Fibroblast of the aortic adventitia (primary cell): ENCODE results near the gene TMPRSS13. TPM values are rescaled to one million over a fixed set of nuclear protein-coding genes. Genes with fewer than 3 reads are reported as not detected.

ENCODE experiments used
- DNase-seq: peaks from one replicate; pipeline ENCODE4 v3.0.0-alpha.2; 2010; ENCODE audit warnings: low read depth
- H3K4me3 ChIP-seq: 2 replicates; pipeline ENCODE4 v1.5.1; 2011; ENCODE audit warnings: low read depth, mild to moderate bottlenecking, control low read depth, low read length, moderate library complexity
- CTCF ChIP-seq: IDR thresholded peaks from 2 replicates; pipeline ENCODE4 v1.5.1; 2011; ENCODE audit warnings: mild to moderate bottlenecking, low read length, control low read depth, inconsistent platforms; ENCODE audit not compliant: insufficient read depth
- total RNA-seq: library from RNA; depleted of rRNA; stranded (reverse); fragments of >200 nt; gene quantifications from 2 replicates; pipeline ENCODE4 v1.2.3, GENCODE V29; 2012; ENCODE audit warnings: low replicate concordance

TMPRSS13 gene
- total RNA-seq, 1 donor = not detected

GRCh38 chr11:117944554-117944953, 15.4 kb upstream of the TMPRSS13 start:
- no peak for TF ChIP-seq CTCF
- H3K4me3 ChIP-seq = no peak overlapping the region
- DNase-seq = no peak

GRCh38 chr11:117941976-117942654, 12.9 kb upstream of the TMPRSS13 start:
- TF ChIP-seq CTCF = no peak
- H3K4me3 ChIP-seq = no peak overlapping the region
- no peak for DNase-seq

DNA sequence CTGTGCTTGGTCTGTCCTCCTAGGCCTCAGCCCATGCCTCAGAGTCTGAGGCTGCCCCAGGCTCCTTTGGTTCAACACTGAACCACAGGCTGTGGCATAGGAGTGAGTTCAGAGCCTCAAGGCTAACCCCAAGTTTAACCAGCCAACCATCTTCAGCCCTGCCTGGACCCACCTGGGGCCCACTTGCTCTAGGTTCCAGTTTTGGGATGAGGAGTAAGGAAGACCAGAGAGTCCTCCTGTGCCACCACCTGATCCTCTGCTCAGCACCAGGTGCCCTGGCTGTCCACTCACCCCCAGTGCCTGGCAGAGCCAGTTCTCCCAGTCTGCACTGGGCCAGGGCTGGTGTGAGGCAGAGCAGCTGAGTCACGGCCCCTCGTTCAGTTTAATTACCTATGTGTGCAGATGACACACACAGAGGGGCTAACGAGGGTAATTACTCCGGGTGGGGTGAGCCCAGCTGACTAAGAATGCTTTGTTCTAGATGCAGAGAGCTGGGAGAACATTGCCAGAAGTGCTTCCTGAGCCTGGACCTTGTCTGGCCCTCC, 12.0 kb upstream of the TMPRSS13 start:
- no peak for DNase-seq
- TF ChIP-seq CTCF = no peak
- no peak overlapping the region for H3K4me3 ChIP-seq

DNA sequence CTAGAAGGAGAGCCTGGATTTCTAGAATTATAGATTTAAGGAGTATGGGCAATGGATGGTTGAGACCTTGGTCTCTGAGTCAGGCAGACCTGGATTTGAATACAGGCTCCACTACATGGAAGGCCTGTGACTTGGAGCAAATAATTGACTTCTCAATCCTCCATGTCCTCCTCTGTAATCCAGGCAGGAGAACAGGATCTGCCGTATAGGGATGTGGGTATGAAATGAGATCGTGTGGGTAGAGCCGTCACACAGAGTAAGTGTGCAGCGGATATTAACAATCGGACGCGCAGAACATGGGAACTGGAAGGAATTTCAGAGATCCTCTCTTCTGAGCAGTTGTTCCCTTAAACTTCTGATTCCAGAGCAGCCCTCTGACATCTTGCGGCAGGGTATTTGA, 11.5 kb upstream of the TMPRSS13 start:
- no peak for TF ChIP-seq CTCF
- no peak overlapping the region for H3K4me3 ChIP-seq
- no peak for DNase-seq

- TF ChIP-seq CTCF = no peak
- DNase-seq = no peak
- H3K4me3 ChIP-seq = no peak overlapping the region
Measured at GRCh38 chr11:117936973-117937372, 7.8 kb upstream of the TMPRSS13 start.

- no peak for DNase-seq
- no peak for TF ChIP-seq CTCF
- H3K4me3 ChIP-seq = no peak overlapping the region
Measured at GRCh38 chr11:117934526-117935307, 5.5 kb upstream of the TMPRSS13 start.
